HepG2 (cell line): ENCODE data around the gene PIP5KL1. TPM values are rescaled to one million over a fixed set of nuclear protein-coding genes. Genes with fewer than 3 reads are reported as not detected.

Source experiments
- ATAC-seq: fragments of 200-7000 bp; cut with Tn5 transposase; 3 replicates; pipeline ENCODE4 v1.9.1; 2020; ENCODE audit warnings: mild to moderate bottlenecking, moderate library complexity
- BruUV-seq: library from RNA; stranded (reverse); fragments of 400-500 nt; replicated peaks from 2 replicates; lab custom pipeline; 2021; lab: Mats Ljungman, UMichigan
- CTCF ChIA-PET: fragments of 300-600 bp; formaldehyde crosslinking; extraction: SDS; loops from one replicate; lab custom pipeline; 2021; ENCODE audit warnings: low total read pairs, inconsistent platforms, low intra/inter-chr PET ratio; lab: Yijun Ruan, JAX
- POLR2A ChIA-PET: fragments of 350-600 bp; sonication (Branson Sonifier 250); formaldehyde crosslinking; loops from one replicate; lab custom pipeline; 2020; ENCODE audit warnings: antibody characterized with exemption, inconsistent platforms; lab: Yijun Ruan, JAX
- DNase-seq: peaks from one replicate; pipeline ENCODE4 v3.0.0-alpha.2; 2015; ENCODE audit warnings: low spot score
- FAIRE-seq: peaks from 3 replicates; lab custom pipeline; 2011; peaks lifted over from hg19 to GRCh38; lab: Jason Lieb, UNC
- H2AFZ ChIP-seq: one replicate; pipeline ENCODE4 v1.6.1; 2011; ENCODE audit warnings: low read length, inconsistent platforms
- H3K27ac ChIP-seq: fragments of 300-600 bp; 3 replicates; pipeline ENCODE4 v1.8.0; 2011; ENCODE audit warnings: mixed run types, mild to moderate bottlenecking, mixed read lengths, low read length, inconsistent platforms; ENCODE audit not compliant: insufficient read depth; ENCODE audit errors: extremely low read length
- H3K27me3 ChIP-seq, 2 experiments: fragments of 200-600 bp in 1 of 2; 2 replicates in 1 of 2; 3 replicates in 1 of 2; pipeline versions ENCODE4 v1.6.0 to v1.8.0; 2011; ENCODE audit warnings: low read length in 2 of 2, mild to moderate bottlenecking in 2 of 2, moderate library complexity in 2 of 2, inconsistent platforms in 1 of 2; ENCODE audit not compliant: insufficient read depth in 2 of 2, control insufficient read depth in 1 of 2
- H3K36me3 ChIP-seq, 2 experiments: fragments of 200-600 bp in 1 of 2; replicated peaks in 1 of 2; 2 replicates in 1 of 2; 3 replicates in 1 of 2; pipeline versions ENCODE4 v1.5.1 to v1.8.0; 2011; ENCODE audit warnings: low read length in 2 of 2, inconsistent platforms in 1 of 2; ENCODE audit not compliant: insufficient read depth in 2 of 2, control insufficient read depth in 1 of 2
- H3K4me1 ChIP-seq: 2 replicates; pipeline ENCODE4 v1.5.1; 2012; ENCODE audit warnings: low read length, inconsistent platforms; ENCODE audit not compliant: insufficient read depth
- H3K4me2 ChIP-seq: 2 replicates; pipeline ENCODE4 v1.6.0; 2011; ENCODE audit warnings: low read depth, low read length, inconsistent platforms
- H3K4me3 ChIP-seq, 3 experiments: fragments of 200-600 bp in 1 of 3; sonication (generic), shearing (Covaris generic) in 1 of 3; replicated peaks in 1 of 3; 2 replicates each; pipeline ENCODE4 v1.5.1; 2011 to 2016; ENCODE audit warnings: low read length in 3 of 3, inconsistent platforms in 2 of 3, low read depth in 2 of 3, mild to moderate bottlenecking in 2 of 3, control low read depth in 1 of 3, mixed read lengths in 1 of 3; ENCODE audit not compliant: insufficient read depth in 1 of 3
- H3K79me2 ChIP-seq: one replicate; pipeline ENCODE4 v1.6.1; 2011; ENCODE audit warnings: low read length, inconsistent platforms; ENCODE audit not compliant: insufficient read depth
- H3K9ac ChIP-seq: 2 replicates; pipeline ENCODE4 v1.6.0; 2011; ENCODE audit warnings: mild to moderate bottlenecking, low read depth, low read length, inconsistent platforms; ENCODE audit not compliant: insufficient read depth
- H3K9me3 ChIP-seq: 2 replicates; pipeline ENCODE4 v1.5.1; 2012; ENCODE audit warnings: mild to moderate bottlenecking, low read length
- H4K20me1 ChIP-seq: 2 replicates; pipeline ENCODE4 v1.6.0; 2011; ENCODE audit warnings: inconsistent platforms, mild to moderate bottlenecking, low read length, moderate library complexity; ENCODE audit not compliant: insufficient read depth
- AGO2 ChIP-seq: fragments of 200-400 bp; formaldehyde crosslinking; optimal IDR thresholded peaks from 2 replicates; pipeline ENCODE3; 2017; ENCODE audit warnings: mild to moderate bottlenecking, low read depth, low read length, moderate library complexity
- ZNF24 ChIP-seq: fragments of 450-650 bp; IDR thresholded peaks from 2 replicates; pipeline ENCODE4 v1.6.1; 2017; ENCODE audit warnings: antibody characterized with exemption, mild to moderate bottlenecking
- ZNF879 ChIP-seq: sonication (generic); formaldehyde crosslinking; IDR thresholded peaks from 2 replicates; pipeline ENCODE4 v1.8.1; 2023; ENCODE audit warnings: missing genetic modification reagents
- WGBS: methylation state at CpG from one replicate; pipeline ENCODE4 v1.1.6; 2017; ENCODE audit warnings: low lambda C conversion rate; 5-methylcytosine and 5-hydroxymethylcytosine counted together
- in situ Hi-C: cut with HindIII; loops from 2 replicates; pipeline ENCODE4 v1.10.0; 2017; ENCODE audit warnings: low pct_unique_long_range_greater_than_20kb; ENCODE audit not compliant: extremely low pct_ligation_motif_present
- intact Hi-C: fragments of 100-400 bp; cut with micrococcal nuclease; formaldehyde crosslinking; loops from one replicate; pipeline ENCODE4 v1.10.0; 2022; ENCODE audit not compliant: unreplicated experiment
- polyA plus RNA-seq, 8 experiments: library from polyadenylated mRNA; depleted of rRNA in 3 of 8; stranded (reverse) in 7 of 8; unstranded in 1 of 8; fragments of >200 nt; fragmentation: Illumina TruSeq in 4 of 8; extraction: Trizol in 4 of 8; gene quantifications; 2 replicates each; pipeline versions ENCODE4 v1.2.1 to v1.2.3, GENCODE V29; 2011 to 2016; ENCODE audit warnings: low read depth in 4 of 8, missing spikeins in 1 of 8, mixed read lengths in 1 of 8; ENCODE audit not compliant: insufficient read depth in 1 of 8
- total RNA-seq, 5 experiments: library from RNA; depleted of rRNA; stranded (reverse); fragments of >200 nt; fragmentation: Illumina TruSeq; extraction: Trizol; gene quantifications; 2 replicates each; pipeline ENCODE4 v1.2.3, GENCODE V29; 2016; ENCODE audit warnings: low read depth in 1 of 5
- TF ChIP-seq, protein P1 (sequence below): sonication (generic); formaldehyde crosslinking; IDR thresholded peaks from 2 replicates; pipeline ENCODE4 v1.4.0; 2020; ENCODE audit warnings: missing genetic modification reagents
- TF ChIP-seq, protein P2 (sequence below): sonication (generic); formaldehyde crosslinking; IDR thresholded peaks from 2 replicates; pipeline ENCODE4 v1.5.1; 2020; ENCODE audit warnings: mild to moderate bottlenecking, missing genetic modification reagents, moderate library complexity

PIP5KL1 gene
- total and polyA plus RNA-seq, 2 of the 13 experiments (the other 11 are each of a cell fraction or from before 2014, with no cell fraction given): 0.20 to 0.49 TPM

DNA sequence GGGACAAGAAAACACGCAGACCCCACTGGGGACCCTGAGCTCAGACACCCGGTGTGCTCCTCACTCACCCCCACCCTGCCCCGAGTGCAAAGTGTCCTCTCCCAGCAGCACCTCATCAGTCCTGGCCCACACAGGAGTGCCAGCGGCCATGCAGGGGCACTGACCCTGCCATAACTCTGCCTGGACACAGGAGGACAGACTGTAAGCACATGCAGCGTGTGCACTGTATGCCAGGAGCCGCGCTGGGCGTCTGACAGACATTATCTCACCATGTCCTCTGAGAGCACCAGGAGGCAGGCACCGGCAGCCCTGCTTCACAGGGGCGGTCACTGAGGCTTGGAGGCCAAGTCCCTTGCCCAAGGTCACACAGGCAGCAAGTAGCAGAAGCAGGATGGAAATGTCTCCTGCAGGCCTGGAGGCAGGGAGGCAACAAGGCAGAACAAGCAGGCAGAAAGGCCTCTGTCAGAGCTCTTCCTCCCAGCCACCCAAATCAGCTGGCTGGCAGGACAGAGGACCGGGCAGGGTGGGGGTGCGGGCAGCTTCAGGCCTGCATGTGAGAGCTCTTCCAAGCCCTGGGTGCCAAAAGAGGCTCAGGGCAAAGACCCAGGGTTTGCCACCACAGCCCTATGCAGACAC is 41.8 kb upstream of the PIP5KL1 start:
- CTCF ChIA-PET: no interaction called here
- no peak overlapping the region for H2AFZ ChIP-seq
- H4K20me1 ChIP-seq: peaks cover 22% of the 10 kb centered on the region; the same call in 1 of the 2 replicates
- peaks cover 95% of the 10 kb centered on the region for H3K79me2 ChIP-seq
- POLR2A ChIA-PET: no interaction called here
- H3K36me3 ChIP-seq: peaks cover 0 to 4% of the 10 kb centered on the region in 2 experiments; a peak in 2 of 5 replicates
- in situ Hi-C loops: no loop called here
- FAIRE-seq (no peak), DNase-seq (no peak), ATAC-seq (no peak)
- H3K9ac ChIP-seq: no peak overlapping the region
- H3K27me3 ChIP-seq: no peaks in the 10 kb centered on the region
- no peak overlapping the region for H3K27ac ChIP-seq
- peaks cover 68% of the 10 kb centered on the region for H3K4me1 ChIP-seq
- 100% methylated on average over 3 of the region's 12 CpGs for WGBS
- H3K4me3 ChIP-seq: no peak overlapping the region
- intact Hi-C loops: no loop called here
- no peak for TF ChIP-seq ZNF879 (CRISPR knock-in tag)
- TF ChIP-seq, protein P1, sequence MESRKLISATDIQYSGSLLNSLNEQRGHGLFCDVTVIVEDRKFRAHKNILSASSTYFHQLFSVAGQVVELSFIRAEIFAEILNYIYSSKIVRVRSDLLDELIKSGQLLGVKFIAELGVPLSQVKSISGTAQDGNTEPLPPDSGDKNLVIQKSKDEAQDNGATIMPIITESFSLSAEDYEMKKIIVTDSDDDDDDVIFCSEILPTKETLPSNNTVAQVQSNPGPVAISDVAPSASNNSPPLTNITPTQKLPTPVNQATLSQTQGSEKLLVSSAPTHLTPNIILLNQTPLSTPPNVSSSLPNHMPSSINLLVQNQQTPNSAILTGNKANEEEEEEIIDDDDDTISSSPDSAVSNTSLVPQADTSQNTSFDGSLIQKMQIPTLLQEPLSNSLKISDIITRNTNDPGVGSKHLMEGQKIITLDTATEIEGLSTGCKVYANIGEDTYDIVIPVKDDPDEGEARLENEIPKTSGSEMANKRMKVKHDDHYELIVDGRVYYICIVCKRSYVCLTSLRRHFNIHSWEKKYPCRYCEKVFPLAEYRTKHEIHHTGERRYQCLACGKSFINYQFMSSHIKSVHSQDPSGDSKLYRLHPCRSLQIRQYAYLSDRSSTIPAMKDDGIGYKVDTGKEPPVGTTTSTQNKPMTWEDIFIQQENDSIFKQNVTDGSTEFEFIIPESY (CRISPR knock-in tag): 0 out of 2 replicates have a peak, but pooled peaks have one; percentile 10
- peak; percentile 25 for TF ChIP-seq AGO2
- H3K9me3 ChIP-seq: no peaks in the 10 kb centered on the region
- no peak overlapping the region for H3K4me2 ChIP-seq
- BruUV-seq: no TSS peak

- TF ChIP-seq, protein P2, sequence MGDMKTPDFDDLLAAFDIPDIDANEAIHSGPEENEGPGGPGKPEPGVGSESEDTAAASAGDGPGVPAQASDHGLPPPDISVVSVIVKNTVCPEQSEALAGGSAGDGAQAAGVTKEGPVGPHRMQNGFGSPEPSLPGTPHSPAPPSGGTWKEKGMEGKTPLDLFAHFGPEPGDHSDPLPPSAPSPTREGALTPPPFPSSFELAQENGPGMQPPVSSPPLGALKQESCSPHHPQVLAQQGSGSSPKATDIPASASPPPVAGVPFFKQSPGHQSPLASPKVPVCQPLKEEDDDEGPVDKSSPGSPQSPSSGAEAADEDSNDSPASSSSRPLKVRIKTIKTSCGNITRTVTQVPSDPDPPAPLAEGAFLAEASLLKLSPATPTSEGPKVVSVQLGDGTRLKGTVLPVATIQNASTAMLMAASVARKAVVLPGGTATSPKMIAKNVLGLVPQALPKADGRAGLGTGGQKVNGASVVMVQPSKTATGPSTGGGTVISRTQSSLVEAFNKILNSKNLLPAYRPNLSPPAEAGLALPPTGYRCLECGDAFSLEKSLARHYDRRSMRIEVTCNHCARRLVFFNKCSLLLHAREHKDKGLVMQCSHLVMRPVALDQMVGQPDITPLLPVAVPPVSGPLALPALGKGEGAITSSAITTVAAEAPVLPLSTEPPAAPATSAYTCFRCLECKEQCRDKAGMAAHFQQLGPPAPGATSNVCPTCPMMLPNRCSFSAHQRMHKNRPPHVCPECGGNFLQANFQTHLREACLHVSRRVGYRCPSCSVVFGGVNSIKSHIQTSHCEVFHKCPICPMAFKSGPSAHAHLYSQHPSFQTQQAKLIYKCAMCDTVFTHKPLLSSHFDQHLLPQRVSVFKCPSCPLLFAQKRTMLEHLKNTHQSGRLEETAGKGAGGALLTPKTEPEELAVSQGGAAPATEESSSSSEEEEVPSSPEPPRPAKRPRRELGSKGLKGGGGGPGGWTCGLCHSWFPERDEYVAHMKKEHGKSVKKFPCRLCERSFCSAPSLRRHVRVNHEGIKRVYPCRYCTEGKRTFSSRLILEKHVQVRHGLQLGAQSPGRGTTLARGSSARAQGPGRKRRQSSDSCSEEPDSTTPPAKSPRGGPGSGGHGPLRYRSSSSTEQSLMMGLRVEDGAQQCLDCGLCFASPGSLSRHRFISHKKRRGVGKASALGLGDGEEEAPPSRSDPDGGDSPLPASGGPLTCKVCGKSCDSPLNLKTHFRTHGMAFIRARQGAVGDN (CRISPR knock-in tag): peak; percentile 10; the same call in 1 of the 2 replicates
- no peak for TF ChIP-seq ZNF24
- BruUV-seq: no TSS peak
- intact Hi-C loops (no loop called here), in situ Hi-C loops (no loop called here)
- Histone ChIP-seq H3K27ac (no peak overlapping the region), H2AFZ (no peak overlapping the region), H3K36me3 (peaks cover 0 to 4% of the 10 kb centered on the region in 2 experiments; a peak in 2 of 5 replicates), H3K4me3 (no peak overlapping the region), H3K4me2 (no peak overlapping the region), H3K9me3 (no peaks in the 10 kb centered on the region), H3K4me1 (peaks cover 68% of the 10 kb centered on the region), H3K9ac (no peak overlapping the region), H3K27me3 (no peaks in the 10 kb centered on the region), H4K20me1 (peaks cover 14% of the 10 kb centered on the region; the same call in 1 of the 2 replicates), H3K79me2 (peaks cover 95% of the 10 kb centered on the region)
- ATAC-seq (no peak), DNase-seq (no peak), FAIRE-seq (no peak)
- 85% methylated on average over 11 of the region's 20 CpGs for WGBS
- ChIA-PET CTCF (no interaction called here), POLR2A (no interaction called here)
Observed at GRCh38 chr9:127971357-127972235, 41.0 kb upstream of the PIP5KL1 start.
